Measurements from ENCODE around the gene UPK2. TPM values are rescaled to one million over a fixed set of nuclear protein-coding genes. Genes with fewer than 3 reads are reported as not detected.
A peak's percentile ranks its signal among the peaks of the same experiment; 100 is the strongest.

The UPK2 gene
- total and polyA plus RNA-seq, 2 of the 13 experiments (the other 11 are each of a cell fraction or from before 2014, with no cell fraction given): not detected

- TF ChIP-seq HMG20A (CRISPR knock-in tag; IDR thresholded peaks at IDR 0.05; ENCODE audit: borderline replicate concordance): no peak
- TF ChIP-seq HNRNPH1 (optimal IDR thresholded peaks at IDR 0.05; ENCODE audit: low read depth, low read length): no peak
- TF ChIP-seq ZNF543 (CRISPR knock-in tag; IDR thresholded peaks at IDR 0.05): 0 out of 2 replicates have a peak, but pooled peaks have one; percentile 61
- no peak for TF ChIP-seq TAF15 (IDR thresholded peaks at IDR 0.05; ENCODE audit: low read depth, low read length, poor library complexity, severe bottlenecking)
- peak; percentile 11; the same call in 1 of the 2 replicates for TF ChIP-seq ZNF451 (CRISPR knock-in tag; IDR thresholded peaks at IDR 0.05)
- peak; percentile 38; the same call in 1 of the 2 replicates for TF ChIP-seq ZSCAN21 (CRISPR knock-in tag; IDR thresholded peaks at IDR 0.05; ENCODE audit: borderline replicate concordance)
- no peak; the same call in 1 of the 2 replicates for TF ChIP-seq HOXA3 (CRISPR knock-in tag; IDR thresholded peaks at IDR 0.05)
- no peak for TF ChIP-seq MAX (IDR thresholded peaks at IDR 0.05)
- peak; percentile 79 for TF ChIP-seq ZFX (CRISPR knock-in tag; IDR thresholded peaks at IDR 0.05; ENCODE audit: low read depth)
- no peak for TF ChIP-seq ZNF704 (CRISPR knock-in tag; IDR thresholded peaks at IDR 0.05; ENCODE audit: borderline replicate concordance)
- TF ChIP-seq ZIK1 (CRISPR knock-in tag; IDR thresholded peaks at IDR 0.05; ENCODE audit: borderline replicate concordance, low read depth): no peak
- TF ChIP-seq ZBTB40 (IDR thresholded peaks at IDR 0.05): no peak
- no peak for TF ChIP-seq ZBTB40 (CRISPR knock-in tag; IDR thresholded peaks at IDR 0.05)
- no peak for TF ChIP-seq ZFP1 (CRISPR knock-in tag; IDR thresholded peaks at IDR 0.05)
- no peak for TF ChIP-seq ZNF44 (CRISPR knock-in tag; IDR thresholded peaks at IDR 0.05)
- no peak for TF ChIP-seq ZBTB7B (CRISPR knock-in tag; IDR thresholded peaks at IDR 0.05)
- TF ChIP-seq HHEX (CRISPR knock-in tag; IDR thresholded peaks at IDR 0.05): no peak
- no peak for TF ChIP-seq NFKBIZ (CRISPR knock-in tag; IDR thresholded peaks at IDR 0.05)
- TF ChIP-seq GZF1 (CRISPR knock-in tag; IDR thresholded peaks at IDR 0.05): no peak
- peak; percentile 77 for TF ChIP-seq ZFY (CRISPR knock-in tag; IDR thresholded peaks at IDR 0.05)
Measured at GRCh38 chr11:118910309-118911112, 45.6 kb upstream of the UPK2 start (continued).

Measured in HepG2 (cell line).